Activated T-cell treated with anti-CD3 and anti-CD28 coated beads for 24 hours (primary cell): ENCODE results near the gene ADH7.
"Not testable (repeated sequence)": the region's sequence is repeated elsewhere in the genome, so short reads cannot be mapped to it uniquely, and the experiment has no call there.

Experiments used
- DNase-seq: peaks from one replicate; pipeline ENCODE4 v3.0.0-alpha.2; 2020; ENCODE audit warnings: low read depth

Gene ADH7

GRCh38 chr4:99379571-99379970 is 55.6 kb downstream of the ADH7 start:
- DNase-seq, result no peak

GRCh38 chr4:99378876-99379275 is 56.3 kb downstream of the ADH7 start:
- no peak for DNase-seq

- not testable (repeated sequence) for DNase-seq
Observed at GRCh38 chr4:99377341-99377740, 57.8 kb downstream of the ADH7 start.

GRCh38 chr4:99372464-99372863 is 62.7 kb downstream of the ADH7 start:
- DNase-seq, result not testable (repeated sequence)

- not testable (repeated sequence) for DNase-seq
Observed at GRCh38 chr4:99367817-99368216, 67.3 kb downstream of the ADH7 start.

- DNase-seq, result no peak
Observed at GRCh38 chr4:99366491-99366890, 68.7 kb downstream of the ADH7 start.

- DNase-seq, result no peak
Observed at GRCh38 chr4:99362768-99363167, 72.4 kb downstream of the ADH7 start.
